NCI-H226 (cell line): ENCODE measurements around the gene DNM3.

Experiments used
- DNase-seq: peaks from one replicate; pipeline ENCODE4 v3.0.0-alpha.2; 2015

The DNM3 gene

GRCh38 chr1:172447641-172448040 is 606.3 kb downstream of the DNM3 start:
- no peak for DNase-seq

DNA sequence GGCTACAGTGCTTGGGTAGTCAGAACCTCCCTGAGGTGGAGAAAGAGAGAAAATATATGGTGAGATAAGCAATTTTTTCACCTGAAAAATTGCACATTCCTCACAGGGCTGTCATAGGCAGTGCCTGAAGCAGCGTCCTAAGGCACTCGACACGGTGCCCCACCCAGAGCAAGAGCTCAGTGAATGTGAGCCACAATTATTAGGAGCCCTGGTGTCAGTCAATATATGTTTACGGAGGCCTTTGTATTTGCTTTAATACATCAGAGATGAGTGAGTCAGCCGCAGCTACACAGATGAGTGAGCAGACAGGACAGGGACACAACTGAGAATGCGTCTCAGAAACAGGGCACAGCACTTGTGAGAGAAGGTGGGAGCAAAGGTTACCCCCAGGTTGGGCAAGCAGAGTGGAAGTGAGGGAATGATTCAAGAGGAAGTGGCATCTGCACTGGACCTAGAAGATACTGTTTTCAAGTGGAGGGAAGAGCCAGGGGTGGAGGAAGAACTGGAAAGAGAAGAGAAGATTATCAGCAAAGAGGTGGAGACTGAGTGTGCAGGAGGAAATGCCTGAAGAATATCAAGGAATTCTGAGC is 607.8 kb downstream of the DNM3 start:
- DNase-seq = peak; percentile 58

GRCh38 chr1:172449585-172450523 is 608.6 kb downstream of the DNM3 start:
- peak; percentile 68 for DNase-seq

DNA sequence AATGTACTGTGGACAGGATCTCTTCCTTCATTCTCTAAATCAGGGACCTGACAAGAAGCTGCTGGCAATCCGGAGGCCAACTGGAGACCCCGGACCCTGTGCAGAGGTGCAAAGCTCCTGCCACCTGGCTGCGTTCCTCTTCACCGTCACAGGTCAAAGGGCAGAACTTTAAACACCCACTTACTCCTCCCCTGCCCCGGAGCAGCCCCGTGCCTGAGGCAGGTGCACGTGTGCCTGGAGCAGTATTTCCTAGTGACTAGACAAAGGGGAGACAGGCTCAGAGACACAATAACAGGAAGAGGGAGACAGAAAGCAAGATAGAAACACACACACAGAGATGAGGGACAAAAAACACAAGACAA is 609.2 kb downstream of the DNM3 start:
- no peak for DNase-seq

DNA sequence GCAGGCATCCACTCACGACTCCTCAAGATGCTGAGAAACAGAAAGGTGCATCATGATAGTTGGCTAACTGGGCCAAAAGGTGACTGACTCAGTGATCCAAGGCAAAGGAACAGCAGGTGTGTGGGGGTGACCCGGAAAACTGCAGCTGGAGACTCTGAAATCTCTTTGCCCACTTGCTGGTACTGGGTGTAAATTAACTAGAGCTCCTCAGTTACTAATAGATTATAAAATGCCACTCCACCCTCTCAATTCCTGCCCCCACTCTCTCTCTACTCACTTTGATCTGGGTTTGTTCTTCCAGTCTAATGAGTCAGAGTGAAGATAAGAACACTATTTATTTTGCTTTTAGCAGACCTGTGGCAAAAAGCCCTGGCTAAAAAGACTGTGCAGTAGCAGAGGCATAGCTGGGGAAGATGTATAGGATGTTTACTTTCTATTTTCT is 609.7 kb downstream of the DNM3 start:
- peak; percentile 81 for DNase-seq

- no peak for DNase-seq
Measured at GRCh38 chr1:172452536-172453152, 611.3 kb downstream of the DNM3 start.

DNA sequence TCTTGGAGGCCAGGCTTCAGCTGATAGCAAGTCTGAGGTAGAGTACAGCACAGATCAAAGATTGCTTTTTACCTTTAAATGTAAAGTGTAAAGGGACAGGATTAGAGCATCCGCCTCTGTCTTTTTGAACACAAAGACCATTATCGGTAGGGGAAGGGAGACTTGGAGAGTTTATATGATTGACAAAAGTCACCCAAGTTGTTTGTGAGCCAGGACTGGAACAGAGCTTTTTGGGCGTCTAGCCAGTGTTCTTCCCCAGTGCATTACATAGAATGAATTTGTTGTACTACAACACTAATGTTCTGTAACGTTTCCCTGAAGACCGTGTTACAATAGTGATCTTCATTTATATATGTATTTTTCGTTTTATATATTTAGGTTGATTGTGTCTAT is 611.9 kb downstream of the DNM3 start:
- DNase-seq = no peak

DNA sequence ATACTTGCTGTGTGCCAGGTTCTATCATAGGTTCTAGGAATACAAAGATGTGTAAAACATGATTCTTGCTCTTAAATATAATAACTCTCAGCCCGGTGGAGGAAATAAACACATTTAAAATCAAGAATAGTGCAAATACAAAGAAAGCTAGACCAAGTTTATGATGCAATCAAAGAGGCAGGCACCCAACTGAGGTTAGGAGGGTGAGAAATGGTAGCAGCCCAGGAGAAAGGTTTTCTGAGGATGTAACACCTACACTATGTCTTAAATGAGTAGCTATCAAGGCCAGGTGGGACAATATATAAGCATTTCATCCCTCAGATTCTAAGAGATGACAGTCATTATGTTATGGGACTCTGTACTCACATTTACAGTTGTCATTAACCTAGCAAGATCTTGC is 612.3 kb downstream of the DNM3 start:
- no peak for DNase-seq

GRCh38 chr1:172455451-172455850 is 614.2 kb downstream of the DNM3 start:
- no peak for DNase-seq

DNA sequence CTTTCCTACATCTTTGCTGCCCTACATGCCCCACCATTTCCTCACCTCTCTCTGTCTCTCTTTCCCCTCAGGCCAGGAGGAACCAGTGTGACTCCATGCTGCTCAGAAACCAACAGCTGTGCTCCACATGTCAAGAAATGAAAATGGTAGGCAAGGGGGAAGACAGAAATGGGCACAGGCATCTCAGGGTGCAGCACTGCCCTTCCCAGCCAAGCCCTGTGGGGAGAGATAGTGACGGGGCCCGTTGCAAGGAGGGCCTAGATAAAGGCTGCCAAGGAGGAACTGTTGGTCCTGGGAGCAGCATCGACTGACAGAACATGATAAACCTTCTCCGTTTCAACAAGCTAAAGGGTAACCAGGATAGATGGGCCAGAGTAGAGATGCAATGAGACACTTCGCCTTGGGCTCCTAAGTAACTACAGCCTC is 615.1 kb downstream of the DNM3 start:
- DNase-seq = no peak

DNA sequence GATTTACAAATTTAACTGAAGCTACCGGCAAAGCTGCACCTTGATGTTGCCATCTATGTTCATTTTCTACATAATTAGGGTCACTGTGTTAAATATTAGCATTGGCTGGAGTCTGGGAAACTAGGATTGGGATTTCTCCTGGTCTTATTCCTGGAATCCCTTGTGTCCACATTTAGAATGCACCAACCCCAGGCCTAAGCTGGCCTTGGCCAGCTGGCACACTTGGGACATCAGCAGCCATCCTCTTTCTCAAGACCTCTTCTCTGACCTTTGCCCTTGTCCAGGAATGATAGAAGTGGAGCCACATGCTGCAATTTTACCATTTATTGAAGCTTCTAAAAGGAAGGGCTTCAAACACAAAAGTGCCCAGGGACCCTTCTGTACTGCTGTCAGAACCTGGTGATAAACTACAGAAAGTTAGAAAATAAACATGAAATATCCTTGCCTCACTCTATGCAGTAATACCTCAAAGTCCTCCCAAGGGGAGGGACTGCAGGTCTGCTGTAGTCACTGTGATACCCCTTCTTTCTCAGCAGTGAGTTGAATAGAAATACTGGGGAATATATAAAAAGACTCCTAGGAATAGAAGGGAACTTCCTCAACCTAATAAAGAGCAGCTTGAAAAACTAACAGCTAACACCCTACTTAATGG is 616.3 kb downstream of the DNM3 start:
- no peak for DNase-seq

DNA sequence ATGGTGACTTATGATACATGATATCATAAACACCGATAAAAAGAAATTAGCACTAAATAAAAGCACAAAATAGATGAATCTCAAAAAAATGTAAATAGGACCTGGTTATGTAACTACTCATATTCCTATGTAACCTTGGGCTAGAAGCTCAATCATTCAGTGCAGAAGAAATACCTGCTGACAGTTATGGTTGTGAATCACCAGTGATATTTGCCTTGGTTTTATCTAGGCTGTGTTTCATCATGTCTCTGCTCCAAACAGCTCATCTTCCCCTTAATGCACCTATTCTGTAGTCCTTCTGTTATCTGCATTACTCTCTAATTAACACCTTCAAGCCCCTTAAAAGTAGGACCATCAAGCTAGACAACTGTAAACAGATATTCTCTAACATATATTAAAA is 618.9 kb downstream of the DNM3 start:
- DNase-seq = peak; percentile 70

DNA sequence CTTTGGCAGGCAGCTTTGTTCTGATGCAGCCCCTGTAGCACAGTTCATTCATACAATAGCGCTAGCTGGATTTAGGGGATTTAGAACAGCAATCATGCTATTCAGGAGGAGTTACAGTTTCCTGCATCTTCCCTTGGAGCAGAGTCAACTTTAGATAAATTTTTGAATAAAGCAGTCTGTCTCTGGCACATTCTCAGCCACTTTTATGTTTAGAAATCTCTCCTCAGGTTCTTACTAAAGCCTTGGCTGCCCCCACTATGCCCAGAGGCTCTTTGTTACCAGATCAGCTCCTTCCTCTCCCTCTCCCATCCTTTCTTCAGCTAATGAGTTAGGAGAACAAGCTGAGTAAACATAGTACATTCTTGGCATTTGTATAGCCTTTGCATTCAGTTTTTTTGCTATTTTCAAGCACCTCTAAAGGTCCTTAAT is 619.6 kb downstream of the DNM3 start:
- DNase-seq = peak; percentile 80
